KMS-11 (cell line): Measurements from ENCODE around the gene MAPKAP1.

ENCODE experiments used
- H2AFZ ChIP-seq: fragments of 200-600 bp; sonication (generic); 2 replicates; pipeline ENCODE4 v1.6.1; 2016; ENCODE audit warnings: antibody characterized with exemption, mixed run types, low read depth
- H3K27ac ChIP-seq: fragments of 200-600 bp; sonication (generic); 2 replicates; pipeline ENCODE4 v1.6.1; 2016; ENCODE audit warnings: mild to moderate bottlenecking, mixed run types
- H3K27me3 ChIP-seq: fragments of 200-600 bp; sonication (generic); 2 replicates; pipeline ENCODE4 v1.6.1; 2017; ENCODE audit warnings: mild to moderate bottlenecking, low read depth, mixed run types, moderate library complexity; ENCODE audit not compliant: insufficient read depth
- H3K36me3 ChIP-seq: fragments of 200-600 bp; sonication (generic); 2 replicates; pipeline ENCODE4 v1.6.1; 2017; ENCODE audit warnings: mild to moderate bottlenecking, mixed run types; ENCODE audit not compliant: insufficient read depth
- H3K4me1 ChIP-seq: fragments of 200-600 bp; sonication (generic); 2 replicates; pipeline ENCODE4 v1.6.1; 2016; ENCODE audit warnings: mild to moderate bottlenecking, low read depth, mixed run types; ENCODE audit not compliant: poor library complexity, severe bottlenecking
- H3K4me2 ChIP-seq: fragments of 200-600 bp; sonication (generic); 2 replicates; pipeline ENCODE4 v1.7.0; 2016; ENCODE audit warnings: mild to moderate bottlenecking, mixed run types
- H3K4me3 ChIP-seq: fragments of 200-600 bp; sonication (generic); IDR thresholded peaks from 2 replicates; pipeline ENCODE4 v1.6.1; 2017; ENCODE audit warnings: low read depth, low read length, mixed read lengths; ENCODE audit not compliant: insufficient read depth
- H3K79me2 ChIP-seq: fragments of 200-600 bp; sonication (generic); 2 replicates; pipeline ENCODE4 v1.6.1; 2016; ENCODE audit warnings: low read depth, mixed run types; ENCODE audit not compliant: insufficient read depth
- H3K9ac ChIP-seq: fragments of 200-600 bp; sonication (generic); 2 replicates; pipeline ENCODE4 v1.6.1; 2016; ENCODE audit warnings: mild to moderate bottlenecking, mixed run types
- H4K20me1 ChIP-seq: fragments of 200-600 bp; sonication (generic); 2 replicates; pipeline ENCODE4 v1.6.1; 2016; ENCODE audit warnings: mild to moderate bottlenecking, mixed run types; ENCODE audit not compliant: insufficient read depth
- TF ChIP-seq, protein P1 (sequence below): fragments of 200-600 bp; sonication (generic); conservative IDR thresholded peaks from 2 replicates; pipeline ENCODE4 v1.6.1; 2017; ENCODE audit warnings: low read depth, mild to moderate bottlenecking, antibody characterized with exemption, low read length, moderate library complexity, mixed read lengths

The MAPKAP1 gene

DNA sequence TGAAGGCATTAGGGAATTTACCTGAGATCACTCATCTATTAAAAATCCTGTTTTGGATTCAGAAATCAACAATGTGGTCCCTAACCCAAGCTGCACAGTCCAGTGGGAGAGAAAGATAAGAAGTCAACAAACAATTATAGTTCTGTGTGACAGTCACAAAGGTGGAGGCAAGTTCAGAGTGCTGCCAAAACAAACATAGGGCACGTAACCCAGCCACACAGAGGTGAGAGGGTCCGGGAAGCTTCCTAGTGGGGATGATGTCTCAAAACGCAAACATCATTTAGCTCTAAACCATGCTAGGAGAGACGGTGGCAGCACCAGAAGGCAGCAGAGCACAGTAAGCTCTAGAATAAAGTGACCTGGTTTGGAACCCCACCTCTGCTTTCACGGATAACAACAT lies 158.9 kb downstream of the MAPKAP1 start:
- Histone ChIP-seq H3K4me1 (no peaks in the 10 kb centered on the region), H3K4me2 (no peak overlapping the region), H3K27me3 (no peaks in the 10 kb centered on the region), H2AFZ (no peak overlapping the region), H3K9ac (no peak overlapping the region), H4K20me1 (no peaks in the 10 kb centered on the region), H3K4me3 (no peak overlapping the region), H3K36me3 (no peaks in the 10 kb centered on the region), H3K79me2 (no peaks in the 10 kb centered on the region), H3K27ac (no peak overlapping the region)
- TF ChIP-seq, protein P1, sequence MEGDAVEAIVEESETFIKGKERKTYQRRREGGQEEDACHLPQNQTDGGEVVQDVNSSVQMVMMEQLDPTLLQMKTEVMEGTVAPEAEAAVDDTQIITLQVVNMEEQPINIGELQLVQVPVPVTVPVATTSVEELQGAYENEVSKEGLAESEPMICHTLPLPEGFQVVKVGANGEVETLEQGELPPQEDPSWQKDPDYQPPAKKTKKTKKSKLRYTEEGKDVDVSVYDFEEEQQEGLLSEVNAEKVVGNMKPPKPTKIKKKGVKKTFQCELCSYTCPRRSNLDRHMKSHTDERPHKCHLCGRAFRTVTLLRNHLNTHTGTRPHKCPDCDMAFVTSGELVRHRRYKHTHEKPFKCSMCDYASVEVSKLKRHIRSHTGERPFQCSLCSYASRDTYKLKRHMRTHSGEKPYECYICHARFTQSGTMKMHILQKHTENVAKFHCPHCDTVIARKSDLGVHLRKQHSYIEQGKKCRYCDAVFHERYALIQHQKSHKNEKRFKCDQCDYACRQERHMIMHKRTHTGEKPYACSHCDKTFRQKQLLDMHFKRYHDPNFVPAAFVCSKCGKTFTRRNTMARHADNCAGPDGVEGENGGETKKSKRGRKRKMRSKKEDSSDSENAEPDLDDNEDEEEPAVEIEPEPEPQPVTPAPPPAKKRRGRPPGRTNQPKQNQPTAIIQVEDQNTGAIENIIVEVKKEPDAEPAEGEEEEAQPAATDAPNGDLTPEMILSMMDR: no peak

DNA sequence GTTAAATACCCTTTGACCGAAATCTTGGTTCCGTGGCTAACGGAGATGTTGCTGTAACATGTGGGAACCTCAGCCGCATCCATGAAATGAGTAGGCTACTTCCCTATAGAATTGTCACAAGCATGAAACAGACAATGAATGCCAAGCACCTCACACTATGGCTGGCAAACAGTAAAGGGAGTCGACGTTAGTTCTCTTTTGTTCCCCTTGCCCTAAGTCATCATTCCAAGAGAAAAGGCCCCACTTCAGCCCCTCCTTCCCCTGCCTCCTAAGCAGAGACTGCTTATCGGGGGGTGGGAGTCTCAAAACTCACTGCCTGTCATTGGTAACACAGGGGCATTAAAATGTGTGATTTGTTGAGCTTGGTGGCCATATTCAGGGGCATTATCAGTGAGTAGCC lies 159.6 kb downstream of the MAPKAP1 start:
- no peak overlapping the region for H3K9ac ChIP-seq
- H4K20me1 ChIP-seq: no peaks in the 10 kb centered on the region
- no peaks in the 10 kb centered on the region for H3K4me1 ChIP-seq
- H2AFZ ChIP-seq: no peak overlapping the region
- H3K27me3 ChIP-seq: no peaks in the 10 kb centered on the region
- no peak overlapping the region for H3K4me3 ChIP-seq
- H3K27ac ChIP-seq: no peak overlapping the region
- TF ChIP-seq, protein P1: no peak
- H3K36me3 ChIP-seq: no peaks in the 10 kb centered on the region
- no peak overlapping the region for H3K4me2 ChIP-seq
- no peaks in the 10 kb centered on the region for H3K79me2 ChIP-seq

DNA sequence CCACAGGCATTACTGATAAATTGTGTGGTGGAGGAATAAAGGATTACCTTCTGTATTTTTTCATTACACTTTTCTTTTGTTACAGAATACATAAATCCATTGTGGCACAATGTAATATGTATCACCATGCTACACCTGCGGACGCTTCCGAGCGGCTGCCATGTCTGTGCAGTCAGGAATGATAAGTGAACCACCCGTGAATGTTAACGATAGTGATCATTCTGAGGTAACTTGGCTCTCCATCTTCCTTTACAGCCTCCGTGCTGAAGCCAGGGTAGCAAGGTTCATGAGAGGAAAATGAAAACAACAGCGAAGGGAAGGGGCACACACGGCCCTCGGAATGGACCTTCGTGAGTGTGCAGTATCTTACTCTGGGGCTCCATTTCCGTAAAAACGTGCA lies 161.2 kb downstream of the MAPKAP1 start:
- Histone ChIP-seq H3K4me3 (no peak overlapping the region), H3K79me2 (no peaks in the 10 kb centered on the region), H3K36me3 (no peaks in the 10 kb centered on the region), H3K27me3 (no peaks in the 10 kb centered on the region), H4K20me1 (no peaks in the 10 kb centered on the region), H3K4me2 (no peak overlapping the region), H3K4me1 (no peaks in the 10 kb centered on the region), H2AFZ (no peak overlapping the region), H3K27ac (no peak overlapping the region), H3K9ac (no peak overlapping the region)
- TF ChIP-seq, protein P1: no peak

DNA sequence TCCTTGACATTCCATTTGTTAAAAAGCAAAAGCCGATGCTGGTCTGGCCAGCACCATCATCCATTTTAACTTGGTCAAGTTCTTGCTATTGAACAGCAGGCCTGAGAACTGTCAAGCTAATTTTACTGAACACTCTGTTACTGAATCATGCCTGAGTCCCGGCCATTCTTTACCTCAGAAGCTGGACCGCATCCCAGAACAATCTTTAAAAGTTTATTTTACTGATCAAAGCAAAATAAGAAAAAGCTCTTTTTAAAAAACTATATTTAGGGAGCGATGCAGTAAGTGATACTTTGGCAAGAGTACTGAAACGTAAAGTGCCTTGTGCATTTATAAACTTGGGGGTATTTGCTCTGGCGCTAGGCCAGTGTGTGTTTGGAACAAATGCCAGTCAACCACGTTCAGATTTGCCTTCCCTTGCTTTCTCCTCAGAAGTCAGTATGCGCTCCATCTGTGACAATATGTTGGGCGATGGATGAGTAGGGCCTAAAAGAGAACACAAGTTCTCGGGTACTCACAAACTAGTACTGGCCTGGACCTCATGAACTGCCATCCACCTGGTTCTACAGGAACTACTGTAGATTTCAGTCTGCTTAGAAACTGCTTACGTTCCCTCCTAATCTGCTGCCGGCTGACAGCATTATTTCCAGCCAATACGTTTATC lies 161.9 kb downstream of the MAPKAP1 start:
- TF ChIP-seq, protein P1: no peak
- Histone ChIP-seq H3K27ac (no peak overlapping the region), H3K4me1 (no peaks in the 10 kb centered on the region), H3K9ac (no peak overlapping the region), H3K36me3 (no peaks in the 10 kb centered on the region), H3K4me2 (no peak overlapping the region), H3K27me3 (no peaks in the 10 kb centered on the region), H3K4me3 (no peak overlapping the region), H2AFZ (no peak overlapping the region), H4K20me1 (no peaks in the 10 kb centered on the region), H3K79me2 (no peaks in the 10 kb centered on the region)
